ENCODE data around the gene PGGHG. TPM values are rescaled to one million over a fixed set of nuclear protein-coding genes. Genes with fewer than 3 reads are reported as not detected.

PGGHG gene
- total RNA-seq, 2 donors from 2014 or later, result 248 to 484 TPM

- H3K36me3 ChIP-seq (replicated peaks in 1 of 2; ENCODE audit: insufficient read depth in 1 of 2, low read depth in 2 of 2), result no peaks in the 10 kb centered on the region
- ATAC-seq, result no peak
- DNase-seq, result no peak
- WGBS, 2 donors, result 68 to 74% methylated on average over 3 of the region's 3 CpGs
- H3K4me1 ChIP-seq, result no peaks in the 10 kb centered on the region
- H3K27me3 ChIP-seq, result no peaks in the 10 kb centered on the region
- no peak overlapping the region for H3K27ac ChIP-seq
- intact Hi-C loops (cut with DNase I), result no loop called here
- TF ChIP-seq CTCF (IDR thresholded peaks at IDR 0.05) (no peak), POLR2A (IDR thresholded peaks at IDR 0.05) (no peak)
- no peaks in the 10 kb centered on the region for H3K9me3 ChIP-seq
- H3K4me3 ChIP-seq, result no peak overlapping the region
These were observed 53.4 kb downstream of the PGGHG start for GRCh38 chr11:342328-342727.

- WGBS, 2 donors, result 80 to 81% methylated on average over 11 of the region's 11 CpGs
- Histone ChIP-seq H3K36me3 (replicated peaks in 1 of 2; ENCODE audit: insufficient read depth in 1 of 2, low read depth in 2 of 2) (no peaks in the 10 kb centered on the region), H3K9me3 (no peaks in the 10 kb centered on the region), H3K27ac (no peak overlapping the region), H3K4me1 (no peaks in the 10 kb centered on the region), H3K27me3 (no peaks in the 10 kb centered on the region), H3K4me3 (no peak overlapping the region)
- DNase-seq (no peak), ATAC-seq (no peak)
- intact Hi-C loops (cut with DNase I), result no loop called here
- TF ChIP-seq CTCF (IDR thresholded peaks at IDR 0.05) (no peak), POLR2A (IDR thresholded peaks at IDR 0.05) (no peak)
These were observed 56.1 kb downstream of the PGGHG start for GRCh38 chr11:344836-345578.

Small RNA genes lying within 50 kb of the gene (small RNA-seq; reads per million reads assigned to genes)
- gene AC136475.6, result not detected

Other genes starting within 250 kb of the PGGHG start
- gene SCGB1C1, start 96.0 kb upstream of the PGGHG start, total RNA-seq, result not detected
- gene BET1L, start 81.7 kb upstream of the PGGHG start, total RNA-seq, result 10 to 100 TPM; 22.3 to 31.0 TPM
- gene RIC8A, start 81.4 kb upstream of the PGGHG start, total RNA-seq, result 10 to 100 TPM; 59.3 to 88.5 TPM
- 10 to 100 TPM; 22.1 to 22.6 TPM for gene SIRT3, start 52.8 kb upstream of the PGGHG start, total RNA-seq
- 10 to 100 TPM; 40.2 to 52.4 TPM for gene PSMD13, start 52.1 kb upstream of the PGGHG start, total RNA-seq
- 1 to 10 TPM in 1 of 2 donors, not detected in 1; 1.0 TPM for gene NLRP6, start 10.7 kb upstream of the PGGHG start, total RNA-seq
- gene IFITM5, start 10.4 kb downstream of the PGGHG start, total RNA-seq, result not detected
- gene IFITM2, start 18.7 kb downstream of the PGGHG start, total RNA-seq, result 10 to 100 TPM; 31.0 to 90.3 TPM
- gene IFITM1, start 24.9 kb downstream of the PGGHG start, total RNA-seq, result 10 to 100 TPM; 31.0 to 39.7 TPM
- gene IFITM3, start 31.7 kb downstream of the PGGHG start, total RNA-seq, result 10 to 100 TPM; 51.4 to 59.7 TPM
- 1 to 10 TPM in 1 of 2 donors, not detected in 1; 2.1 TPM for gene B4GALNT4, start 80.4 kb downstream of the PGGHG start, total RNA-seq
- 10 to 100 TPM; 46.2 to 48.8 TPM for gene PKP3, start 105.1 kb downstream of the PGGHG start, total RNA-seq
- gene SIGIRR, start 125.9 kb downstream of the PGGHG start, total RNA-seq, result 10 to 100 TPM; 50.8 to 65.6 TPM
- gene ANO9, start 152.9 kb downstream of the PGGHG start, total RNA-seq, result 10 to 100 TPM; 15.6 to 26.4 TPM
- gene PTDSS2, start 161.2 kb downstream of the PGGHG start, total RNA-seq, result 10 to 100 TPM; 17.4 to 93.3 TPM
- 100 to 1,000 TPM in 1 of 2 donors, 10 to 100 TPM in 1; 97.8 to 153 TPM for gene RNH1, start 218.1 kb downstream of the PGGHG start, total RNA-seq
- gene HRAS, start 246.4 kb downstream of the PGGHG start, total RNA-seq, result 10 to 100 TPM; 13.0 to 15.8 TPM
- gene LRRC56, start 248.4 kb downstream of the PGGHG start, total RNA-seq, result 1 to 10 TPM; 1.6 to 2.3 TPM

Measured in body of pancreas (tissue), 4 donors.